ENCODE data around the gene TRIML1. TPM values are rescaled to one million over a fixed set of nuclear protein-coding genes. Genes with fewer than 3 reads are reported as not detected.

Gene TRIML1
- total RNA-seq, 1 experiment from 2014 or later: not detected

DNA sequence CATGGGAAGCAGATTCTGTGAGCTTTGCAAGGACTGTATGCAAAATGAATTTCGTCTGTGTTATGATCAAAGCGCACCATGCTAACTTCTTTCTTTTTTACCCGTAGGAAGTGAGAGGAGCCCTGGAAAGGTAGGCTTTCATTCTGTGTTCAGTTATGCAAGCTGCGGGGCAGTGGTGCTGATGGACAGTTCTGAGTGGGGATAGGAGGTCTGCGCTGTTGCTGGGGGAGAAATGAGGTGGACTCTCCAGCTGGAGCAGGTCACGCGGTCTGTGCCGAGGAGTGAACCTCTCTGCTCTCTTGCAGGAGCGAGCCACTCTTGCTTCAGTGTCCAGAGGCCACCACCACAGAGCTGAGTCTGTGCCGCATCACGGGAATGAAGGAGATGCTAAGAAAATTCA, 4.5 kb downstream of the TRIML1 start:
- intact Hi-C loops (cut with micrococcal nuclease; ENCODE audit: unreplicated experiment): no loop called here
- no peak overlapping the region for H3K27ac ChIP-seq (ENCODE audit: low read length)
- CTCF ChIA-PET: no interaction called here
- no peaks in the 10 kb centered on the region for H3K4me1 ChIP-seq (ENCODE audit: control insufficient read depth, insufficient read depth, low read length)
- H3K4me3 ChIP-seq (ENCODE audit: low read depth in 2 of 2, low read length in 2 of 2): no peak overlapping the region
- TF ChIP-seq POLR2AphosphoS5 (IDR thresholded peaks at IDR 0.05; ENCODE audit: low read depth, low read length) (no peak), SIN3A (IDR thresholded peaks at IDR 0.05; ENCODE audit: borderline replicate concordance, insufficient read depth, low read depth, low read length) (no peak), TCF7L2 (IDR thresholded peaks at IDR 0.05; ENCODE audit: low read depth, low read length) (no peak)
- TF ChIP-seq, protein P1, sequence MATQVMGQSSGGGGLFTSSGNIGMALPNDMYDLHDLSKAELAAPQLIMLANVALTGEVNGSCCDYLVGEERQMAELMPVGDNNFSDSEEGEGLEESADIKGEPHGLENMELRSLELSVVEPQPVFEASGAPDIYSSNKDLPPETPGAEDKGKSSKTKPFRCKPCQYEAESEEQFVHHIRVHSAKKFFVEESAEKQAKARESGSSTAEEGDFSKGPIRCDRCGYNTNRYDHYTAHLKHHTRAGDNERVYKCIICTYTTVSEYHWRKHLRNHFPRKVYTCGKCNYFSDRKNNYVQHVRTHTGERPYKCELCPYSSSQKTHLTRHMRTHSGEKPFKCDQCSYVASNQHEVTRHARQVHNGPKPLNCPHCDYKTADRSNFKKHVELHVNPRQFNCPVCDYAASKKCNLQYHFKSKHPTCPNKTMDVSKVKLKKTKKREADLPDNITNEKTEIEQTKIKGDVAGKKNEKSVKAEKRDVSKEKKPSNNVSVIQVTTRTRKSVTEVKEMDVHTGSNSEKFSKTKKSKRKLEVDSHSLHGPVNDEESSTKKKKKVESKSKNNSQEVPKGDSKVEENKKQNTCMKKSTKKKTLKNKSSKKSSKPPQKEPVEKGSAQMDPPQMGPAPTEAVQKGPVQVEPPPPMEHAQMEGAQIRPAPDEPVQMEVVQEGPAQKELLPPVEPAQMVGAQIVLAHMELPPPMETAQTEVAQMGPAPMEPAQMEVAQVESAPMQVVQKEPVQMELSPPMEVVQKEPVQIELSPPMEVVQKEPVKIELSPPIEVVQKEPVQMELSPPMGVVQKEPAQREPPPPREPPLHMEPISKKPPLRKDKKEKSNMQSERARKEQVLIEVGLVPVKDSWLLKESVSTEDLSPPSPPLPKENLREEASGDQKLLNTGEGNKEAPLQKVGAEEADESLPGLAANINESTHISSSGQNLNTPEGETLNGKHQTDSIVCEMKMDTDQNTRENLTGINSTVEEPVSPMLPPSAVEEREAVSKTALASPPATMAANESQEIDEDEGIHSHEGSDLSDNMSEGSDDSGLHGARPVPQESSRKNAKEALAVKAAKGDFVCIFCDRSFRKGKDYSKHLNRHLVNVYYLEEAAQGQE (IDR thresholded peaks at IDR 0.05; ENCODE audit: insufficient read depth in 1 of 2, low read depth in 2 of 2, low read length in 1 of 2): no peak
- TF ChIP-seq, protein P2, sequence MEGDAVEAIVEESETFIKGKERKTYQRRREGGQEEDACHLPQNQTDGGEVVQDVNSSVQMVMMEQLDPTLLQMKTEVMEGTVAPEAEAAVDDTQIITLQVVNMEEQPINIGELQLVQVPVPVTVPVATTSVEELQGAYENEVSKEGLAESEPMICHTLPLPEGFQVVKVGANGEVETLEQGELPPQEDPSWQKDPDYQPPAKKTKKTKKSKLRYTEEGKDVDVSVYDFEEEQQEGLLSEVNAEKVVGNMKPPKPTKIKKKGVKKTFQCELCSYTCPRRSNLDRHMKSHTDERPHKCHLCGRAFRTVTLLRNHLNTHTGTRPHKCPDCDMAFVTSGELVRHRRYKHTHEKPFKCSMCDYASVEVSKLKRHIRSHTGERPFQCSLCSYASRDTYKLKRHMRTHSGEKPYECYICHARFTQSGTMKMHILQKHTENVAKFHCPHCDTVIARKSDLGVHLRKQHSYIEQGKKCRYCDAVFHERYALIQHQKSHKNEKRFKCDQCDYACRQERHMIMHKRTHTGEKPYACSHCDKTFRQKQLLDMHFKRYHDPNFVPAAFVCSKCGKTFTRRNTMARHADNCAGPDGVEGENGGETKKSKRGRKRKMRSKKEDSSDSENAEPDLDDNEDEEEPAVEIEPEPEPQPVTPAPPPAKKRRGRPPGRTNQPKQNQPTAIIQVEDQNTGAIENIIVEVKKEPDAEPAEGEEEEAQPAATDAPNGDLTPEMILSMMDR (IDR thresholded peaks at IDR 0.05): no peak
- no TSS peak for BruUV-seq (replicated peaks)
- in situ Hi-C loops (cut with HindIII; ENCODE audit: low pct_unique_long_range_greater_than_20kb, low sequenced_read_pairs): no loop called here
- H3K9me3 ChIP-seq (ENCODE audit: control insufficient read depth, insufficient read depth, low read depth, low read length): no peaks in the 10 kb centered on the region
- no peaks in the 10 kb centered on the region for H3K36me3 ChIP-seq (ENCODE audit: control insufficient read depth, insufficient read depth, low read length)
- POLR2A ChIA-PET: no interaction called here
- ATAC-seq (no peak), DNase-seq (ENCODE audit: low read depth, low spot score) (no peak)
- H3K27me3 ChIP-seq (ENCODE audit: control insufficient read depth, insufficient read depth, low read length): no peaks in the 10 kb centered on the region

DNA sequence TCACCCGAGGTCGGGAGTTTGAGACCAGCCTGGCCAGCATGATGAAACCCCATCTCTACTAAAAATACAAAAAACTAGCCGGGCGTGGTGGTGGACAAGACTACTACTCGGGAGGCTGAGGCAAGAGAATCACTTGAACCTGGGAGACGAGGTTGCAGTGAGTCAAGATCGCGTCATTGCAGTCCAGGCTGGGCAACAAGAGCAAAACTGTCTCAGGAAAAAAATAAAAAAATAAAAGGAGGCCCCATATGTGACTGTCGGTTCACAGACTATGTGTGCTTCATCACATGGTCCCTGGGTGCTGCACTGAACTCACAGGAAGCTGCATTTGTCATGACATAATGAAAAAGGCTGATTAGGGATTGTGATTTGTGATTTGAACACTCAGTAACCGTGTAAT, 6.4 kb downstream of the TRIML1 start:
- Histone ChIP-seq H3K4me3 (ENCODE audit: low read depth in 2 of 2, low read length in 2 of 2) (no peak overlapping the region), H3K27ac (ENCODE audit: low read length) (no peak overlapping the region), H3K9me3 (ENCODE audit: control insufficient read depth, insufficient read depth, low read depth, low read length) (no peaks in the 10 kb centered on the region), H3K36me3 (ENCODE audit: control insufficient read depth, insufficient read depth, low read length) (no peaks in the 10 kb centered on the region), H3K4me1 (ENCODE audit: control insufficient read depth, insufficient read depth, low read length) (no peaks in the 10 kb centered on the region), H3K27me3 (ENCODE audit: control insufficient read depth, insufficient read depth, low read length) (no peaks in the 10 kb centered on the region)
- ChIA-PET CTCF (no interaction called here), POLR2A (no interaction called here)
- DNase-seq (ENCODE audit: low read depth, low spot score): no peak
- no peak for ATAC-seq
- TF ChIP-seq, protein P2 (IDR thresholded peaks at IDR 0.05): no peak
- TF ChIP-seq, protein P1 (IDR thresholded peaks at IDR 0.05; ENCODE audit: insufficient read depth in 1 of 2, low read depth in 2 of 2, low read length in 1 of 2): no peak
- TF ChIP-seq SIN3A (IDR thresholded peaks at IDR 0.05; ENCODE audit: borderline replicate concordance, insufficient read depth, low read depth, low read length) (no peak), TCF7L2 (IDR thresholded peaks at IDR 0.05; ENCODE audit: low read depth, low read length) (no peak), POLR2AphosphoS5 (IDR thresholded peaks at IDR 0.05; ENCODE audit: low read depth, low read length) (no peak)
- BruUV-seq (replicated peaks): no TSS peak
- intact Hi-C loops (cut with micrococcal nuclease; ENCODE audit: unreplicated experiment) (no loop called here), in situ Hi-C loops (cut with HindIII; ENCODE audit: low pct_unique_long_range_greater_than_20kb, low sequenced_read_pairs) (no loop called here)
